Measurements from ENCODE around the gene WDR62. TPM values are rescaled to one million over a fixed set of nuclear protein-coding genes. Genes with fewer than 3 reads are reported as not detected.
"Not testable (repeated sequence)": the region's sequence is repeated elsewhere in the genome, so short reads cannot be mapped to it uniquely, and the experiment has no call there.

Gene WDR62
- total RNA-seq, 1 donor from 2014 or later = 2.4 TPM

DNA sequence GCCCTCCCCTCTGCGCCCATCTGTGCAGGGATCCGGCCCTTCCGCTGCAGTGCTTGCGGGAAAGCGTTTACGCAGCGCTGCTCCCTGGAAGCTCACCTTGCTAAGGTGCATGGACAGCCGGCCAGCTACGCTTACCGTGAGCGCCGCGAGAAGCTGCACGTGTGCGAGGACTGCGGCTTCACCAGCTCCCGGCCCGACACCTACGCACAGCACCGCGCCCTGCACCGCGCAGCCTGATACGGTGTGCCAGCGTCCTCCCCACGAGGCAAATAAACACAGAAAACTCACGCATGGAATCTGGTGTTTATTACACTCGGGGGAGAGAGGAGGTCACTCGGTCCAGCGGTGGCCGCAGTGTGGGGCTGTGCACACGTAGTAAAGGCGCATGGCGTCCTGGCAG lies 58.7 kb downstream of the WDR62 start:
- ATAC-seq = no peak

DNA sequence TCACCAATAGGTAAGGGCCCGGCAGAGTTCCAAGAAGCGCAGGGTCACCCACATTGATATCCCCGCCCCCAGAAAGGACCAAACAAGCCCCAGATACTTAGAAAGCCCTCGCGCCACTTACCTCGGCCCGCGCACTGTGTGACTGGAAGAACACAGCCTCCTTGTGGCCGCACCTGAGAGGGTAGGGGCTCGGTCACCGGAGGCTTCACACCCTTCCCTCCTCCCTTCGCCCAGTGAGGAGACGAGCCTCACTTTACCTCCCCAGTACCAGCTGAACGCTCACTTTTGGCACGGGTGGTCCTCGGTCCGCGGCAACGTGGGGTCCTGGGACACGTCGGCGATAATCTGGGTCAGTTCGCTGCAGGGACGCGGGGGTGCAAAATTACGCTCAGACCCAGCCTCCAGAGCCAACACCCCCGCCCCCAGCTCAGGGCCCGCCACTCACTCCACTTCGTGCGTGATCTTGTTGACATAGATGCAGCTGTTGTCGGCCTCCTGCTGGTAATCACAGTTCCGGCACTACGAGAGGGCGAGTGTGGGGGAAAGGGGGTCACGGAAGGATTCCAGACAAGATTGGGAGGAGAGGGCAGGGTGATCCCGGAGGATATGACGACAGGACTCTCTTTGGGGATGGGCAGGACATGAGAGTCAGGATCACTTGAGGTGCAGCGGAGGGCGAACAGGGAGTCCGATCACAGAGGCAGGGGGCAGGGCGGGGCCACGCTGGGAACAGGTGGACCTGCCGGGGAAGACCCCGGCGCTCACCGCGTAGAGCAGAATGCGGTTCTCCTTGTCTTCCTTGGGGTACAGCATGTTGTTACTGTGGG lies 59.4 kb downstream of the WDR62 start:
- ATAC-seq = peak; percentile 10

DNA sequence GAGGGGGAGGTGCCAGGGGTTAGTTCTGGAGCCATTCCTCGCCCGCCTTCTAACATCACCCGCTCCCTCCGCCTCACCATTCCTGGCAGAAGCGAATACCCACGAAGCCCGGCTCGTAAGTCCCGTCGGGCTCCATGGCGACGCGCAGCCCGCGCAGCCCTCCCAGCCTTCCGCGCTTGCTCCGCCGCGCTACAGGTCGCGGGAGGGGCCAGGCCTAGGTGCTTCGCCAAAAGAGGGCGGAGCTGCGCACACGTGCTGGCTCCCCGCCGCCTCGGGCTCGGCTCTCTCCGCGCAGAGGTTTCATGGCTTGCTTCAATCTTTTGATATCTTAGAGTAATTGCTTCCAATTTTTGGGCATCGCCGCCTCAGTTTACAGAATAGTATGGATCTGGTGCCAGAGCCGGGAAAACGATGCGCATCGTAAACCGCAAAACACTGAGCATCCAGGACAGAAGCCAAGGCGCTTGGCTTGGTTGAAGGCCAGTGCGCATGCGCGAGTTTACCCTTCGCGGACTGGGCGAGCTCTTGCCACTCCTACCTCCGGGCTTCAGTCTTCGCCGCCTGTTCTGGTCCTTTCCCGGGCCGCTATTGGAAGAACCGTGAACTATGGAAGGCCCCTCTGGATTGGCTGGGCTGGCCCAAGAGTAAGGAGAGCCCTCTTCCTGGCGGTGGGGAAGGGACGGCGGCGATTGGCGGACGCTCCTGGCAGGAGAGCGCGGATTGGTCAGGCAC lies 60.2 kb downstream of the WDR62 start, which contains the start of gene POLR2I:
TSS of gene POLR2I (minus strand) at position 155 of the 732 bp plus-strand sequence. CDS start at position 136, 19 bp downstream.
- peak; percentile 94 for ATAC-seq

DNA sequence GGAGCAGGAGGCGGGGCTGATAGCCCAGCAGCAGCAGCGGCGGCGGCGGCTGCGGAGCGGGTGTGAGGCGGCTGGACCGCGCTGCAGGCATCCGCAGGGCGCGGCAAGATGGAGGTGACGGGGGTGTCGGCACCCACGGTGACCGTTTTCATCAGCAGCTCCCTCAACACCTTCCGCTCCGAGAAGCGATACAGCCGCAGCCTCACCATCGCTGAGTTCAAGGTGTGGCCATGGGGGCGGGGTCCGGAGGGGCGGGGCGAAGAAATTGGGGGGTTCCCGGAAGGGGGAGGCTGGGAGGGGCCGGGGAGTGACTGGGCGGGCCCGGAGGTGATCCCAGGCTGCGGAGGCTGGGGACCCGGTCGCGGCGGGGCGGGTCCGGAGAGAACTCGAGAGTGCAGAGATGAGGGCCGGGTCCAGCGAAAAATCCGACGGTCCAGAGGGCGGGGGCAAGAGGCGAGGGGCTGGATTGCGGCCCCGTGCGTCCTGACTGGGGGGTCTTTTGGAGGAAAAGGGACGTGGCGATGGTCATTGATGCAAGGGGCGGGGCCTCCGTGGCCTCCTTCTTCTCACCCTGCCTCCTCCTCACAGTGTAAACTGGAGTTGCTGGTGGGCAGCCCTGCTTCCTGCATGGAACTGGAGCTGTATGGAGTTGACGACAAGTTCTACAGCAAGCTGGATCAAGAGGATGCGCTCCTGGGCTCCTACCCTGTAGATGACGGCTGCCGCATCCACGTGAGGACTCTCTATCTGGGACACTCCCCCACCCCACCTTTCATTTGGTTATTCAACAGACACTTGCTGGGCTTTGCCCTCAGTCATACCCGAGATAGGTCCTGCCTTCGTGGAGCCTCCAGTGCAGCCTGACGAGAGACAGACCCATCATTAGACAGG lies 61.0 kb downstream of the WDR62 start, which contains the start of gene TBCB:
TSS of gene TBCB (plus strand) at position 16 of the 891 bp plus-strand sequence. CDS start at position 109, 93 bp downstream.
- ATAC-seq = peak; percentile 70

DNA sequence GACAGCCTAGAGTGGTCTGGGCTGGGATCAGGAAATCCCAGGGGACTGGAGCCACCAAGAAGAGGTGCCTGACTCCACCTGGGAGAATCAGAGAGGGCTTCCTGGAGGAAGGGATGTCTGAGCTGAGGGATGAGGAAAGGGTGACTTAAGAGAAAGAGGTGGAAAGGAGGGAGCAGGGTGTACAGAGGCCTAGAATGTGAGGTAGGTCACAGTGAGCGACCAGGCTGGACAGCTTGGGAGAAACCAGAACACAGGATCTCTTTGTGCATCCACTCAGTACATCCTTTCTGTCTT lies 61.6 kb downstream of the WDR62 start:
- ATAC-seq = no peak

DNA sequence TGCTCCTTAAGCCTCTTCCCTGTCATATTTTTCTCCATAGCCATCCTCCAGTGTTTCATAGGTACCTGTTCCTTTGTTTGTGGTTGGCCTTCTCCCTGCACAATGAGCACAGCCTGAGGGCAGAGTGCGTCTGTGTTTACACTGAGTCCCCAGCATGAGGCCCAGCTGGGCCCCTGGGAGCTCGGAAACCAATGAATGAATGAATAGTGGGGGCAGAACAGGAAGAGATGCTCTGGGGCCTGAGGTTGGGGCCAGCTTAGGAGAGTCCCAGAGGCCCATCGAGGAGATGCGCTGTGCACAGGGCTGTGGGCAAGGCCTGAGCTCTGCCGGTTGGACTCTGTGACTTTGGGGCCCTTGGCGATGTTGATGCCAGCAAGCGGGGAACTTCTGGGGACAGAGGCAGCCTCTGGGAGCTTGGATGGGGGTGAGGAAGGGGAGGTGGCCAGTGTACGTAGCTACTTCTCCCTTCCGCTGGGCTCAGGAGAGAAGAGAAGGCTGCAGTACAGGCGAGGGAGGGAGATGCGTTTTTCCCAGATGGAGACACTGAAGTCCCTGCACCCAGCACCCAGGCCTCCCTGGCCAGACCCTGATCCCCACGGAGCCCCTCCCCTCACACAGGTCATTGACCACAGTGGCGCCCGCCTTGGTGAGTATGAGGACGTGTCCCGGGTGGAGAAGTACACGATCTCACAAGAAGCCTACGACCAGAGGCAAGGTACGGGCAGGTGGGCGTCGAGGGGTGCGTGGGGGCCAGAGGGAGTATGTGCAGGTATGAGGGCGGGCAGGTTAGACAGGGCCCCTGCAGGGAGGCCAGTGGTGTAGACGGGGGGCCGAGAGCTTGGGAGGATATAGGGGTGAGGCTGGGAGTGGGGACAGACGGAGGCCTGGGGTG lies 65.6 kb downstream of the WDR62 start:
- no peak for ATAC-seq

DNA sequence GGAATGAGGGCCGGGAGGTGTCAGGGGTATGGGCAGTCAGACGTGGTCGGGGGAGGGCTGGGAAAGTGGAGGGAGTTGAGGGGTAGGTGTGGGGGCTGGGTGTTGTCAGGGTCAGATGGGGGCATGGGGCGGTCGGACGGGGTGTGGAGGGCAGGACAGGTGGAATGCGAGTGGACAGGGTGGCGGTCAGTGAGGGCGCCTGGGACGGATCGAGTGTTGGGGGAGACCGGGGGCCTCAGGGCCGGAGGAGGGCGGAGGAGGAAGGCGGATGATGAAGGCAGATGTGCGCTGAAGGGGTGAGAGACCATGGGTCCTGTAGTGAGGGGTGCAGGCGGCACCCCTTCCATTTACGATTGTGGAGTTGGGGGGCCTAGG lies 66.3 kb downstream of the WDR62 start:
- no peak for ATAC-seq

DNA sequence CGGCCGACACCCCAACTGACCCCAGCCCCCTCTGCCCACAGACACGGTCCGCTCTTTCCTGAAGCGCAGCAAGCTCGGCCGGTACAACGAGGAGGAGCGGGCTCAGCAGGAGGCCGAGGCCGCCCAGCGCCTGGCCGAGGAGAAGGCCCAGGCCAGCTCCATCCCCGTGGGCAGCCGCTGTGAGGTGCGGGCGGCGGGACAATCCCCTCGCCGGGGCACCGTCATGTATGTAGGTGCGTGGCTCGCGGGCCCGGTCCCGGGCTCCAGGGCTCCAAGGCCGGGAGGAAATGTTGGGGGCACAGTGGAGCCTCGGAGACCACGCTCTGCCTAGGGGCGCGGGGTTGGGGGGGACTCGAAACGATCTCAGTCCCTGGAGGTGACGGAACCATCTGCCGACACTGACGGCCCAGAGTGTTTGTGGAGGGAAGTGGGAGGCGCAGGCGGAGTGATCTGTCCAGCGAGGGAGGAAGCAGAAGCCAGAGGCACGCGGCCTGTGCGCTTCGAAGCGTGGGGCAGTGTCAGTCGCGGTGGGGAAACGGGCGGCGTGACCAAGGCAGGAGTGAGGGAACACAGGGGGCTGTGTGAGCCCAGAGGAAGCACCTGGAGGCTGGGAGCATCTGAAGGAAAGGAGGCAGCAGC lies 66.9 kb downstream of the WDR62 start:
- no peak for ATAC-seq

DNA sequence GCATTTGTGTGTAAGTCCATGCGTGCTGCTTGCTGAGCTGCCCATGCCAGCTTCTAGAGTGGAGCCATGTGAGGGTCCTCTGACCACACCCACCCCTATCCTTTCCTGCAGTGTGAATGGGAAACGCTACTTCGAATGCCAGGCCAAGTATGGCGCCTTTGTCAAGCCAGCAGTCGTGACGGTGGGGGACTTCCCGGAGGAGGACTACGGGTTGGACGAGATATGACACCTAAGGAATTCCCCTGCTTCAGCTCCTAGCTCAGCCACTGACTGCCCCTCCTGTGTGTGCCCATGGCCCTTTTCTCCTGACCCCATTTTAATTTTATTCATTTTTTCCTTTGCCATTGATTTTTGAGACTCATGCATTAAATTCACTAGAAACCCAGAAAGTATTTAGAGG lies 70.9 kb downstream of the WDR62 start:
- no peak for ATAC-seq

DNA sequence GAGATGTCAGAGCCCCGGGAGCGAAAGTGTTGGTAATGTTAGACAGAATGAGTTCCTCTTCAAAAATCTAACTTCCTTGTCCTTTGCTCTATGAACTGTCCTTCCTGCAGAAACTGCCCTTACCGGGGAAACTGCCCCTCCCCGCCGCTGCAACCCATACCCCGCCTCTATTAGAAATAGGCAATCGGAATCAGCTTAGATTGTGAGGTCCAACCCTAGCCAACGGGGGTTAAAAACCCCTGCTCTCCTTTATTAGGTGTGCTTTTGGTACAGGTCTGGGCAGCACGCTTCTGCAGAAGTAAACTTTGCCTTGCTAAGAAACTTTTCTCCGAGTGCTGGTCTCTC lies 73.7 kb downstream of the WDR62 start:
- peak; percentile 16 for ATAC-seq

DNA sequence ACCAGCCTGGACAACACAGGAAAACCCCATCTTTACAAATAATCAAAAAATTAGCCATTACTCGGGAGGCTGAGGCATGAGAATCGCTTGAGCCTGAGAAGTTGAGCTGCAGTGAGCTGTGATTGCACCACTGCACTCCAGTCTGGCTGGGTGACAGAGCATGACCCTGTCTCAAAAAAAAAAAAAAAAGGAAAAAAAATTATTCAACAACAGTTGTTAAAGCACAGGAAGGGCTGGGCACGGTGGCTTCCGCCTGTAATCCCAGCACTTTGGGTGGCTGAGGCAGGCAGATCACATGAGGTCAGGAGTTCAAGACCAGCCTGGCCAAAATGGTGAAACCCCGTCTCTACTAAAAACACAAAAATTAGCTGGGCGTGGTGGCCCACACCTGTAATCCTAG lies 76.5 kb downstream of the WDR62 start:
- ATAC-seq = not testable (repeated sequence)

DNA sequence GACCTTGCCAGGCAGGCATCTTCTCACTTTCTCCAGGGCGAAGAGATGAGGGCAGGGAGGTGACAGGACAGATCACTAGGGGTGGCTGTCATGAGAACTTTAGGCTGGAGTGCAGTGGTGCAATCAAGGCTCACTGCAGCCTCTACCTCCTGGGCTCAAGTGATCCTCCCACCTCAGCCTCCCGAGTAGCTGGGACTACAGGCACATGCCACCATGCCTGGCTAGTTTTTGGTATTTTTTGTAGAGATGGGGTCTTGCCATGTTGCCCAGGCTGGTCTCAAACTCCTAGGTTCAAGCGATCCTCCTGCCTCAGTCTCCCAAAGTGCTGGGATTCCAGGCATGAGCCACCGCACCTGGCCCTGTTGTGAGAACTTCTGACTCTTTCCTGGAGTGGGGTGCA lies 80.2 kb downstream of the WDR62 start:
- ATAC-seq = not testable (repeated sequence)

DNA sequence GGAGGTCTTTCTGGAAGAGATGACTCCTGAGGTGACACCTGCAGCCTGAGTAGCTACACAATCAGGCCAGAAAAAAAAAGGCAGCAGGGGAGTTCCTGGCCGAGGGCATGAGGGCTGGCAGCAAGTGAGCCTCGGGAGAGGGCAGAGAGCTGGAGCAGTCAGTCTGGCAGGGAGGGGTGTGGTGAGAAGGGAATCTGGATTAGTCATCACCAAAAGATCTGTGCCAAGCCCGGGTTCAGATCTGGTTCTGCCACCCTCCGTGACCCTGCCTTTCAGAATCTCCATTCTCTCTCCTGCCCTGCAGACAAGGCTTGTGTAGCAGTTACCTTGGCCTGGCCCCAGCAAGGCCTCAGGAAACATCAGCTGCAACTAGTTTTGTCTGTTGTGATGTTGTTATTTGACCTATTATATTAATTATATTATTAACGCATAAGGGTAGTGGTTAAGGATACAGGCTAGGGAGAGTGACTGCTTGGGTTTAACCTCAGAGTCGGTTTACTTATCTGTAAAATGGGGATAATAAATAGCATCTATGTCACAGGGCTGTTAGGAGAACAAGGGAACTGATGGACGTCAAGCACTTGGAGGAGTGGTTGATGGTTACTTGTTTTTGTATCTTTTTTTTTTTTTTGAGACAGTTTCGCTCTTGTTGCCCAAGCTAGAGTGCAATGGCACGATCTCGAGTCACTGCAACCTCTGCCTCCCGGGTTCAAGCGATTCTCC lies 82.4 kb downstream of the WDR62 start:
- peak; percentile 69 for ATAC-seq

DNA sequence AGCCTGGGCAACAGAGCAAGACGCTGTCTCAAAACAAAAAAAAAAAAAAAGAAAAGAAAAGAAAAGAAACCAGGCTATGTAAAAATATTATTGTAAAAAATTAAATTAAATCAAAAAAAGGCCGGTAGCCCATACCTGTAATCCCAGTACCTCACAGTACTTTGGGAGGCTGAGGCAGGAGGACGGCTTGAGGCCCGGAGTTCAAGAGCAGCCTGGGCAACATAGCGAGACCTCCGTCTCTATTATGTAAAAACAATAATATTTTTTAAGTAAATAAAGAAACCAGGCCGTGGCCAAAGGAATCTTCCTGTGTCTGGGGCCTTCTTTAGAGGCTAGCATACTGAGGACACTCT lies 84.4 kb downstream of the WDR62 start:
- ATAC-seq = no peak

DNA sequence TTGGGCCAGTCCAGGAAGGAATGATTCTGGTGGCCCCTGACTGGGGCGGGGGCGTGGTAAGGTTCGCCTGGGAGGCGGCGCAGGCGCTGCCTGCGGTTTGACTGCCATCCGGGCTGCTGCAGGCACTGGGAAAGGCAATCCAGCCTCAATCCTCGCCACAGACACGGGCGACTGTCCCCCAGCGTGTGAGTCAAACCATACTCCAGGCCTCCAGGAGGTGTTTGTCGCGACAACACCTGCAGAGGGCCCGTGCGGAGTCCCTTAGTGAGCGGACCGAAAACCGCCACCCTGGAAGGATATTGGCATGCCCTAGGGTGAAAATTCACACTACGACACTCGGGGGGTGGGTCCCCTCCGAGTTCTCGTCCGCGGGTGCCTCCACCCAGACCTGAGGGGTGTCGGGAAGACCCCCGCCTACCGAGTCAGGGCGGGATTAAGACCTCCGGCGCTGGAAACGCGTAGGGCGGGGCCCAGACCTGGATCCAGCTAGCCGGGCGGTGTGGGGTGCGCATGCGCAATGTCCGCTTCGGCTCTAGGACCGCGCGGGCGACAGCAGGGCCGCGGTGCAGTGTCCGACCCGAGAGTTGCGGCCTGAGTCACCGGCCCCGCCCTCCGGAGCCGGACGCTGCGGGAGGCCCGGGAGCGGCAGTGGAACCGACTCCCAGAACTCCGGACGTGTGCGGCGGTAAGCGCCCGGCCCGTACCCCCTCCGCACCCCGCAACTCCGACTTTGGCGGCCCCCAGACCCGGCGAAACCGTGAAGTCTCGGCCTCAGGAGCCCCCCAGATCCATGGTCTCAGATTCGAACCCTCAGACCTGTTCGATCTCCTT lies 85.0 kb downstream of the WDR62 start, which contains the start of gene CAPNS1:
TSS of gene CAPNS1 (plus strand) at position 594 of the 831 bp plus-strand sequence. CDS start 946 bp downstream, outside the sequence.
- peak; percentile 74 for ATAC-seq

DNA sequence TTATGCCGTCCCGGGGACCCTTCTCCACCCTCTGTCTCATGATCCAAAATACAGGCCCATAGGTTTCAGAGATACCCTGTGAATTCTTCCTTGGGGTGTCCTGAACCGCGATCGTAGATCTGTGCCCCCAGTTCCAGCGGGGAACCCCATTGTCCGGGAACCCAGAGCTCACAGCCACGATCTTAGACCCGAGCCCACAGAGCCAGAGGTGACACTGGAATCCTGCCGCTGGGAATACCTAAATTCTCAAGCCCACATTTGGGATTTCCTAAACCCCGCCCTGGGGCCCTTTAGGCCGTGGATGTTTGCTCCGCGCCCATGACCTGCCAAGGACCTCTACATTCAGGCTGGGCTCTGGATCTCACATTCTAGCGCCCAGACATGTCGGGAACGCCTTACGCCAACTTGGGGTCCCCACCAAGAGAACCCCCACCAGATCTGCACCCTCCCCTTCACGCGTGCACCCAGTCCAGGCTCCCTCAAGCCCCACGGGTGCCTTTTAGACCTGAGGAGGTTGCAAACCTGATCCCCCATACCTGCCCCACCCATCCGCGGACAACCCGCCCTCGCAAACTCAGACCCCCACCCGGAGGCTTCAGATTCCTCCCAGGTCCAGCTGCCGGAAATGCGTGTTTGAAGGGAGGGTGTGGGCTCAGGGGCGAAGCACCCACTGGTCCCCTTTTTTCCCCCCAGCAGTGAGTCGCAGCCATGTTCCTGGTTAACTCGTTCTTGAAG lies 85.8 kb downstream of the WDR62 start:
- ATAC-seq = peak; percentile 2

DNA sequence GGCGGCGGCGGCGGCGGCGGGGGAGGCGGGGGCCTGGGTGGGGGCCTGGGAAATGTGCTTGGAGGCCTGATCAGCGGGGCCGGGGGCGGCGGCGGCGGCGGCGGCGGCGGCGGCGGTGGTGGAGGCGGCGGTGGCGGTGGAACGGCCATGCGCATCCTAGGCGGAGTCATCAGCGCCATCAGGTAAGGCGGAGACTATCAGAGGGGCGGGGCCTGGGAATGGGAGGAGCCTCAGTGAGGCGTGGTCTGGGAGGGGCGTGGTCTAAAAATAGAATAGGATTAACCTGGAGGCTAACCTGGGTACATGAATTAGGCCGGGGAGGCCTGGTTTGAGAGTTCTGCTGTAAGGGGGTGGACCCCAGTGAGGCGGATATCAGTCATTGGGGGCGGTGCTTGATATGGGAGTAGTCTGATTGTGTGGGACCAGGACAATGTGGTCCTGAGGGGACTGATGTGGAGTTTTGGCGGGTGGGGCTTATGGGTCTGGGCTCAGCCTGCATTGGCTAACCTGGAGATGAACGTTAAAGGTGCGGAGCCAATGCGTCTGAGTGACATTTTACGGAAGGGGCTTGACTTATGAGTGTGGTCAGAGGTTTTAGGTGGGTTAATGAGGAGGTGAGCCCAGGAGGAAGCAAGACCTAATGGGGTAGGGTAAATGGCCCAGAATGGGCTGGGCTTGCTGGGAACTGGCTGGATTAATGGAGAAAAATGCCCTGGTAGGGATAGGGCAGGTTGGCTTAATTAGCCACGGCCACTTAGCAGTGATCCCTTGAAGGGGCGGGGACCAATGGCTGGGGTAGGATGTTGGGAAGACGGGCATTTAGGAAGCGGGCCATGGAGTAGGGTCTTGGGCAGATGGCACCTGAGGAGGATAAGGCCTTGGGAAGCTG lies 86.6 kb downstream of the WDR62 start:
- peak; percentile 76 for ATAC-seq

DNA sequence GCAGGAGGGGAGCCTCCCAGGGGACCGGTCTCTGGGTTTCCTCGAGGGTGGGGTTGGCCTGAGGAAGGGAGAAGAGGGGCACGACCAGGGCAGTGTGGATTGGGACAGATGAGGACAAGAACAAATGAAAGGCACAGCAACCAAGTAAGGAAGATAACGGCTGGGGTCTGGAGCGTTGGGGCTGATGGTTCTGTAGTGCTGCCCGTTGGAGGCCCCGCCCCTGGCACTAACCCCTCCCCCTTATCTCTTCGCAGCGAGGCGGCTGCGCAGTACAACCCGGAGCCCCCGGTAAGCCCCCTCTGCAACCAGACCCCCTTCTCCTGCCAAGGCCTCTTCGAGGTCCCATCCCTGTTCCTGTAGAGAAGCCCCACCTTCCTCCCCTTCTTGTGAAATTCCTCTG lies 87.3 kb downstream of the WDR62 start:
- ATAC-seq = no peak

Measured in esophagus mucosa (tissue), 1 donor.